ENCODE data around the gene TMEM45A.
A peak's percentile ranks its signal among the peaks of the same experiment; 100 is the strongest.
"Not testable (repeated sequence)": the region's sequence is repeated elsewhere in the genome, so short reads cannot be mapped to it uniquely, and the experiment has no call there.

Gene TMEM45A

DNA sequence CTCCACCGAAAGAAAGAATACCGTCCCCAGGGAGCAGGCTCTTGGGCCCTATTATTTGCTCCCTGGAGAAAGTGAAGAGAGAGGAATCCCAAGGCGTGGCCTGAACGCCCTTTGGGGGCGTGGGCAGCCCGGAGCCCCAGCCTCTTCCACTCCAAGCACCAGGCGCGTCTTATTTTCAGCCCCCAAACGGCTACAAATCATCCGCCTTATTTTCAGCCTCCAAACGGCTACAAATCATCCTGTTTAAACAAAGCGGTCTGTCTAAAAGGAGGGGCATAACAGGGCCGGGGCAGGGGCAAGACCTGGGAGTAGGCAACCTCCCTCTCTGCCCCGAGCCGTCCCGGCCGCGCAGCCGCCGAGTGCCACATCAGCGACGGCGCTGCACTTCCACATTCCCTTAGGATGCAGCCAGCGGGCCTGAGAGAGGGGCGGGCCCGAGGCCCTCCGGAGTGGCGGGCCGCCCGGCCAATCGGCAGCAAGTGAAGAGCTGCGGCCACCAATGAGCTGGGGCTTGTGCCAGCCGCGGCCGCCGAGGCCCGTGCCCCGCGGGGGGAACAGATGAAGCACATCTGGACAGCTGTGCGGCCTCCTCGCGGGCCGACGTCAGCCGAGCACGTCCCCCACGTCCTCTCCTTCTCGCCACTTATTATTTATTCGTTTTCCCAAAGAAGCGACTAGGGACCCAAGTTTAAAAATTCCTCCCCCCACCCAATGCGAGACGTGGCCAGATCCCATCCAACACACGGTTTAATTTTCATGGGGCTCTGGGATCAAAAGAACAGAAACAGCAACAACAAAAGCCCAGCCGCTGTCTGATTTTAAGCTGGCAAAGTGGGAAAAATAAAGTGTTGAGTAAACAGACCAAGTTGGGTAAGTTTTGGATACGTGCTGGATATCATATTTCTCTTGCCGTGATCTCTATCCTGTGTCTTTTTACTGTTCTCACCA lies at the start of gene TMEM45A:
TMEM45A (plus strand) TSS at position 561 of the 948 bp plus-strand sequence. CDS start 62,593 bp downstream, outside the sequence.
- DNase-seq, result peak; percentile 98

GRCh38 chr3:100443690-100444089 lies 48.7 kb upstream of the TMEM45A start:
- no peak for DNase-seq

- DNase-seq, result not testable (repeated sequence)
Measured at GRCh38 chr3:100447067-100447466, 45.4 kb upstream of the TMEM45A start.

GRCh38 chr3:100448079-100448478 lies 44.3 kb upstream of the TMEM45A start:
- no peak for DNase-seq

GRCh38 chr3:100449214-100449613 lies 43.2 kb upstream of the TMEM45A start:
- DNase-seq, result no peak

GRCh38 chr3:100454677-100455076 lies 37.7 kb upstream of the TMEM45A start:
- no peak for DNase-seq

DNA sequence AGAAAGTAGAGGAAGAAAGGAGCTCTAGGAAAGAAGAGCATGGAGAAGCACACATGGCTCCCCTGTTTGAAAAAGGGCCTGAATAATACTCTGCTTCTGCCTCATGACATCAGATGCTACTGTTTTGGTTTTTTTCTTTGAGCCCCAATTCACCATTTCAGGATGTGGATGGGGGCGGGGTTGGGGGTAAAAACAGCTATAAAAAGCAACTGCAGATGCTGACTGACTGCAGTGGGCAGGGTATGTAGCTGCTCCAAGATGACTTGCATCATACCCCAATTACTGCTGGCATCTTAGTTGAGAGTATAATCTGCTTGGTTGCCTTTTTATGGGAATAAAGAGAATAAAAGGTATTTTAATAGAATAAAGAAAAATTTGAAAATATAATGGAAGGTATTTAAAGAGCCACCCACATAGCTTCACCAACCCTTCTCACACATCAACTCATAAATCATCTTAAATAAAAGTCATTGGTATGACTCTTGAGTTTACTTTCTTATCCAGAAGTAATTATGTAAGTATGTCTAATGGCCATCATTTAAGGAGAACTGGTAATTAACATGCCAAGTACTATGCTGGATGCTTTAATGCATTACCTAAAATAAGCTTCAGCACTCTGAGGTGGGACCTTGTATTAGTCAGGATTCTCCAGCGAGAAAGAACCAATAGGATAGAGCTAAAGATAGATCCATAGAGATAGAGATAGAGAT lies 36.4 kb upstream of the TMEM45A start:
- no peak for DNase-seq

GRCh38 chr3:100456745-100457144 lies 35.7 kb upstream of the TMEM45A start:
- DNase-seq, result no peak

DNA sequence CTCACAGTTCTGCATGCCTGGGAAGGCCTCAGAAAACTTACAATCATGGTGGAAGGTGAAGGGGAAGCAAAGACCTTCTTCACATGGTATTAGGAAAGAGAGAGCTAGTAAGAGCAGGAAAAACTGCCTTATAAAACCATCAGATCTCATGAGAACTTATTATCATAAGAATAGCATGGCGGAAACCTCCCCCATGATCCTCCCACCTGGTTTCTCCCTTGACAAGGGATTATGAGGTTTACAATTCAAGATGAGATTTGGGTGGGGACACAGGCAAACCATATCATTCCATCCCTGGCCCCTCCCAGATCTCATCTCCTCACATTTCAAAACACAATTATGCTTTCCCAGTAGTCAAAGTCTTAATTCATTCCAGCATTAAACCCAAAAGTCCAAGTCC lies 34.6 kb upstream of the TMEM45A start:
- no peak for DNase-seq

GRCh38 chr3:100458814-100459213 lies 33.6 kb upstream of the TMEM45A start:
- no peak for DNase-seq

- DNase-seq, result peak; percentile 81
Measured at GRCh38 chr3:100463002-100463401, 29.4 kb upstream of the TMEM45A start.

GRCh38 chr3:100463646-100464155 lies 28.7 kb upstream of the TMEM45A start:
- DNase-seq, result no peak

DNA sequence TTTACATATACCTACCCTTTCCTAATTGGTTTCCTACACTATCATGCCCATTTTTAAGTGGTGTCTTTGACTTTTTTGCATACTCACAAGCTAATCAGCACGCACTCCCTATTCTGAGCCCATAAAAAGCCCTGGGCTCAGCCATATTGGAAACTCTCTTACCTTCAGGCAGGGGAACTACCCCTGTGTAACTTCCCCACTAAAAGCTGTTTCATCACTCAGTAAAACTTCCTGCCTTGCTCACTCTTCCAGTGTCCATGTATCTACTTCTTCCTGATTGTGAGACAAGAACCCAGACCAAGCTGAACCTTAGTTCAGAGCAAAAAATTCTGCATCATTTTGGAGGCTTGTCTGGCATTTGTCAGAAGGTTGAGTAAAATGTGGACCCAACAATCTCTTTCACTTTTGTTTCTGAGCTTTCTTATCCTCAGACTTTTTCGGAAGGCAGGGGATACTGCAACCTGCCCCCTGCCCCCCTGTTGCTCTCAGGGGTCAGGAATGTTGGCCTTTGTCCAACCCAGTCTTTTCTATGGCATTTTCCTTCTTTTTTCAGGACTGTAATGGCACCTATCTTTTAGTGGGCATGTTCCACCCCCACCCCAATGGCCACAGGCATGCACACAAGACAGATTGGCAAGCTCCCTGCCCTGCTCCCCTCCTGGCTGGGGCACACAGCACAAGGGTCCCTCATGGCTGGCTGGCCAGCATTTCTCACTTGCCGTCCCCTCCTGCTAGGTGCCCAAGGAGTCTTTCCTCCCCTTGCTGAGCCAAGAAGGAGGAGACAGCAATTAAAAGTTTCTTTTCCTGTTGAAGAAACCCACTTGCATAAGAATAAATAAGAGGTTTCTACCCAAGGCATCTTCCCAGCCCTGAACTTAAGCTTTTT lies 26.3 kb upstream of the TMEM45A start:
- no peak for DNase-seq

DNA sequence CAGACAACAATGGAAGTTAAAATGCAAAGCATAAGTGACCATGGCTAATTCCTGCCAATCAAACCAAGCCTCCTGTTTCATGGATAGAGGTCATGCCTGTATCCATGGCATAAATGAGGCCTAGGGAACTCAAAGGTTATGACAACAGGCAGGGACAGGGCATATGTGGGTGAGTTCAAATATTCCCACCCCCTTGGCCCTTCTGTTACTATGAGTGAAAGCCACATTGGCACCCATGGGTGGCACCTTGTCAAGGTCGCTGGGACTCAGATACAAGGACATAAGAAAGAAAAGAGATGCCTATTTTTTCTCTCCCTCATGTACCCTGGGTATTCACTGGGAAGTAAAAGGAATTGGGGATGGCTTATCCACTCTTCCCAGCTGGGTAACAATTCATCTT lies 25.3 kb upstream of the TMEM45A start:
- DNase-seq, result no peak

- DNase-seq, result no peak
Measured at GRCh38 chr3:100468676-100469075, 23.7 kb upstream of the TMEM45A start.

DNA sequence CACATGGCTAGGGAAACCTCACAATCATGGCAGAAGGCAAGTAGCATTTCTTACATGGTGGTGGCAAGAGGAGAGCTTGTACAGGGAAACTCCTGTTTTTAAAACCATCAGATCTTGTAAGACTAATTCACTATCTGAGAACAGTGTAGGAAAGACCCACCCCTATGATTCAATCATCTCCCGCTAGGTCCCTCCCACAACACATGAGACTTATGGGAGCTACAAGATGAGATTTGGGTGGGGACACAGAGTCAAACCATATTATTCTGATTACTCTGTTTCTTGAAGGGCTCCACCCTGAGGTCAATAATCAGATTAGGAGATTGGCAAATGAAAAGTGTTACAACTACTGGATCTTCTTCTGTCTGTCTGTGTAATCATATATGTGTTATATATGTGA lies 21.5 kb upstream of the TMEM45A start:
- DNase-seq, result no peak

GRCh38 chr3:100471444-100471843 lies 21.0 kb upstream of the TMEM45A start:
- no peak for DNase-seq

DNA sequence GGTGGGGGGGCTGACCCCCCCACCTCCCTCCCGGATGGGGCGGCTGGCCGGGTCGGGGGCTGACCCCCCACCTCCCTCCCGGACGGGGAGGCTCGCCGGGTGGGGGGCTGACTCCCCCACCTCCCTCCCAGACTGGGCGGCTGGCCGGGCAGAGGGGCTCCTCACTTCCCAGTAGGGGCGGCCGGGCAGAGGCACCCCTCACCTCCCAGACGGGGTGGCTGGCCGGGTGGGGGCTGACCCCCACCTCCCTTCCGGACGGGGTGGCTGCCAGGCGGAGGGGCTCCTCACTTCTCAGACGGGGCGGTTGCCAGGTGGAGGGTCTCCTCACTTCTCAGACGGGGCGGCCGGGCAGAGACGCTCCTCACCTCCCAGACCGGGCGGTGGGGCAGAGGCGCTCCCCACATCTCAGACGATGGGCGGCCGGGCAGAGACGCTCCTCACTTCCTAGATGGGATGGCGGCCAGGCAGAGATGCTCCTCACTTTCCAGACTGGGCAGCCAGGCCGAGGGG lies 14.5 kb upstream of the TMEM45A start:
- not testable (repeated sequence) for DNase-seq

DNA sequence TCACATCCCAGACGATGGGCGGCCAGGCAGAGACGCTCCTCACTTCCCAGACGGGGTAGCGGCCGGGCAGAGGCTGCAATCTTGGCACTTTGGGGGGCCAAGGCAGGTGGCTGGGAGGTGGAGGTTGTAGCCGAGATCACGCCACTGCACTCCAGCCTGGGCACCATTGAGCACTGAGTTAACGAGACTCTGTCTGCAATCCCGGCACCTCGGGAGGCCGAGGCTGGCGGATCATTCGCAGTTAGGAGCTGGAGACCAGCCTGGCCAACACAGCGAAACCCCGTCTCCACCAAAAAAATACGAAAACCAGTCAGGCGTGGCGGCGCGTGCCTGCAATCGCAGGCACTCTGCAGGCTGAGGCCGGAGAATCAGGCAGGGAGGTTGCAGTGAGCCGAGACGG lies 13.9 kb upstream of the TMEM45A start:
- not testable (repeated sequence) for DNase-seq

- no peak for DNase-seq
Measured at GRCh38 chr3:100480081-100480480, 12.3 kb upstream of the TMEM45A start.

GRCh38 chr3:100482176-100482575 lies 10.2 kb upstream of the TMEM45A start:
- DNase-seq, result peak; percentile 94

DNA sequence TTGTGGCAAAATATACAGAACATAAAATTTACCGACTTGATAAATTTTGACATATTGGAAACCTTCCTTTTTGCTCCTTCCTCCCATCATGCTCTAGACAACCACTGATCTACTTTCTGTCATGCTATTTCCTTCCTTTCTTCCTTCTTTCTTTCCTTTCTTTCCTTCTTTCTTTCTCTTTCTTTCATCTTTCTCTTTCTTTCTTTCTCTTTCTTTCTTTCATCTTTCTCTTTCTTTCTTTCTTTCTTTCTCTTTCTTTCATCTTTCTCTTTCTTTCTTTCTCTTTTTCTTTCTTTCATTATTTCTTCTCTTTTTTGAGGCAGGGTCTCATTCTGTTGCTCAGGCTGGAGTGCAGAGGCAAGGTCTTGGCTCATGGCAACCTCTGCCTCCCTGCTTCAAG lies 8.9 kb upstream of the TMEM45A start:
- no peak for DNase-seq

GRCh38 chr3:100486808-100487207 lies 5.6 kb upstream of the TMEM45A start:
- no peak for DNase-seq

Measured in NCI-H82 (cell line).